GM12878 (cell line): ENCODE data around the gene TPT1. TPM values are rescaled to one million over a fixed set of nuclear protein-coding genes. Genes with fewer than 3 reads are reported as not detected.

Source experiments
- ATAC-seq: fragments of 200-7000 bp; cut with Tn5 transposase; 3 replicates; pipeline ENCODE4 v1.9.1; 2020; ENCODE audit warnings: mild to moderate bottlenecking, moderate library complexity
- BruUV-seq: library from RNA; stranded (reverse); fragments of 400-500 nt; replicated peaks from 2 replicates; lab custom pipeline; 2021; lab: Mats Ljungman, UMichigan
- CTCF ChIA-PET: fragments of 300-600 bp; sonication (Branson Sonifier 250); formaldehyde crosslinking; extraction: SDS; loops from one replicate; lab custom pipeline; 2021; ENCODE audit warnings: inconsistent platforms; lab: Yijun Ruan, JAX
- POLR2A ChIA-PET: fragments of 350-600 bp; formaldehyde crosslinking; extraction: SDS; loops from one replicate; lab custom pipeline; 2021; ENCODE audit warnings: inconsistent platforms; lab: Charles Lee
- RAD21 ChIA-PET: fragments of 300-600 bp; sonication (Branson Sonifier 250); formaldehyde crosslinking; loops from one replicate; lab custom pipeline; 2023; ENCODE audit warnings: antibody characterized with exemption; ENCODE audit not compliant: unreplicated experiment; lab: Charles Lee
- SMC1A ChIA-PET: fragments of 300-600 bp; sonication (Branson Sonifier 250); formaldehyde crosslinking; loops from one replicate; lab custom pipeline; 2023; ENCODE audit not compliant: unreplicated experiment, uncharacterized antibody; lab: Charles Lee
- DNase-seq: peaks from one replicate; pipeline ENCODE4 v3.0.0-alpha.2; 2011; ENCODE audit warnings: low read depth, low spot score
- FAIRE-seq: peaks from 3 replicates; lab custom pipeline; 2011; peaks lifted over from hg19 to GRCh38; lab: Jason Lieb, UNC
- H2AFZ ChIP-seq: 2 replicates; pipeline ENCODE4 v1.6.0; 2011; ENCODE audit warnings: low read depth, low read length, control low read depth; ENCODE audit not compliant: control insufficient read depth
- H3K27ac ChIP-seq: 2 replicates; pipeline ENCODE4 v1.5.1; 2011; ENCODE audit warnings: control low read depth; ENCODE audit not compliant: control insufficient read depth, insufficient read depth
- H3K27me3 ChIP-seq, 2 experiments: replicated peaks in 1 of 2; 2 replicates each; pipeline versions ENCODE4 v1.6.0 to v1.6.1; 2011; ENCODE audit warnings: low read length in 1 of 2; ENCODE audit not compliant: control insufficient read depth in 2 of 2, insufficient read depth in 2 of 2
- H3K36me3 ChIP-seq, 2 experiments: 2 replicates each; pipeline ENCODE4 v1.5.1; 2011; ENCODE audit warnings: low read length in 1 of 2; ENCODE audit not compliant: control insufficient read depth in 2 of 2, insufficient read depth in 2 of 2
- H3K4me1 ChIP-seq: 2 replicates; pipeline ENCODE4 v1.6.1; 2011; ENCODE audit warnings: mild to moderate bottlenecking, low read length, moderate library complexity, mixed read lengths; ENCODE audit not compliant: control insufficient read depth, insufficient read depth
- H3K4me2 ChIP-seq: 2 replicates; pipeline ENCODE4 v1.6.0; 2011; ENCODE audit warnings: control low read depth; ENCODE audit not compliant: control insufficient read depth, insufficient read depth
- H3K4me3 ChIP-seq: fragments of 200-600 bp; sonication (generic); 2 replicates; pipeline ENCODE4 v1.5.1; 2016
- H3K79me2 ChIP-seq: 2 replicates; pipeline ENCODE4 v1.6.0; 2011; ENCODE audit warnings: low read length; ENCODE audit not compliant: control insufficient read depth, insufficient read depth
- H3K9ac ChIP-seq: 2 replicates; pipeline ENCODE4 v1.8.0; 2011; ENCODE audit warnings: low read length, control low read depth, mixed read lengths; ENCODE audit not compliant: control insufficient read depth, insufficient read depth
- H3K9me3 ChIP-seq: replicated peaks from 3 replicates; pipeline ENCODE4 v1.5.1; 2011; ENCODE audit warnings: mild to moderate bottlenecking, low read length; ENCODE audit not compliant: control insufficient read depth, insufficient read depth
- H4K20me1 ChIP-seq: 2 replicates; pipeline ENCODE4 v1.6.0; 2011; ENCODE audit not compliant: control insufficient read depth, insufficient read depth
- BCLAF1 ChIP-seq: fragments of 450-650 bp; IDR thresholded peaks from 2 replicates; pipeline ENCODE4 v1.6.1; 2017; ENCODE audit warnings: antibody characterized with exemption, mild to moderate bottlenecking, moderate library complexity
- BRCA1 ChIP-seq: IDR thresholded peaks from 2 replicates; pipeline ENCODE4 v1.6.1; 2011; ENCODE audit warnings: low read depth, low read length, improper control_type of control experiment
- CHD4 ChIP-seq: fragments of 200-600 bp; sonication (generic); IDR thresholded peaks from 2 replicates; pipeline ENCODE4 v1.6.1; 2016; ENCODE audit warnings: mild to moderate bottlenecking
- FOXM1 ChIP-seq: IDR thresholded peaks from 2 replicates; pipeline ENCODE4 v1.6.1; 2012; ENCODE audit warnings: low read depth, mild to moderate bottlenecking, inconsistent platforms, low read length, moderate library complexity
- NBN ChIP-seq: fragments of 450-650 bp; IDR thresholded peaks from 2 replicates; pipeline ENCODE4 v1.6.1; 2016
- POLR2A ChIP-seq: IDR thresholded peaks from 2 replicates; pipeline ENCODE4 v1.6.1; 2011; ENCODE audit warnings: low read depth, mild to moderate bottlenecking, low read length
- POLR2AphosphoS2 ChIP-seq: IDR thresholded peaks from 2 replicates; pipeline ENCODE4 v1.6.1; 2011; ENCODE audit warnings: low read depth, mild to moderate bottlenecking, low read length, improper control_type of control experiment, moderate library complexity
- SMARCA5 ChIP-seq: fragments of 450-650 bp; IDR thresholded peaks from 2 replicates; pipeline ENCODE4 v1.6.1; 2017; ENCODE audit warnings: mild to moderate bottlenecking
- YY1 ChIP-seq: IDR thresholded peaks from 2 replicates; pipeline ENCODE4 v1.6.1; 2011; ENCODE audit warnings: low read depth, mild to moderate bottlenecking, low read length
- WGBS: methylation state at CpG from one replicate; pipeline ENCODE4 v1.1.6; 2016; ENCODE audit warnings: low lambda C conversion rate; ENCODE audit not compliant: insufficient replicate concordance, insufficient coverage; ENCODE audit errors: missing lambda C conversion rate; 5-methylcytosine and 5-hydroxymethylcytosine counted together
- in situ Hi-C: fragments of 300-500 bp; cut with MboI; formaldehyde crosslinking; loops from 9 replicates; pipeline ENCODE4 v1.14.3; 2018; ENCODE audit warnings: mixed read lengths
- intact Hi-C: fragments of 100-400 bp; cut with micrococcal nuclease; formaldehyde crosslinking; loops from one replicate; pipeline ENCODE4 v1.14.2; 2022; ENCODE audit not compliant: unreplicated experiment
- polyA plus RNA-seq, 11 experiments: library from polyadenylated mRNA; depleted of rRNA in 4 of 11; unstranded in 6 of 11; stranded (reverse) in 5 of 11; fragments of >200 nt; fragmentation: Nextera tagmentation in 4 of 11; fragmentation: Illumina TruSeq in 1 of 11; extraction: Ambion mirVana in 4 of 11; extraction: Trizol in 1 of 11; gene quantifications; 1 replicate in 1 of 11; 2 replicates in 10 of 11; pipeline versions ENCODE4 v1.2.1 to v1.2.3, GENCODE V29; 2011 to 2016; ENCODE audit warnings: inconsistent platforms in 2 of 11, missing spikeins in 2 of 11, low read depth in 1 of 11
- total RNA-seq, 4 experiments: library from RNA; depleted of rRNA in 3 of 4; stranded (reverse); fragments of >200 nt in 3 of 4; fragmentation: Illumina TruSeq in 1 of 4; extraction: Trizol in 1 of 4; gene quantifications; 2 replicates each; pipeline versions ENCODE4 v1.2.1 to v1.2.3, GENCODE V29; 2013 to 2021
- TF ChIP-seq, protein P1 (sequence below): IDR thresholded peaks from 2 replicates; pipeline ENCODE4 v1.6.1; 2011; ENCODE audit warnings: borderline replicate concordance, low read depth, mild to moderate bottlenecking, moderate library complexity, mixed read lengths, low read length; ENCODE audit not compliant: insufficient read depth; ENCODE audit errors: extremely low read length
- TF ChIP-seq, protein P2 (sequence below): fragments of 450-650 bp; IDR thresholded peaks from 2 replicates; pipeline ENCODE4 v1.6.1; 2017; ENCODE audit warnings: mild to moderate bottlenecking, low read depth, inconsistent platforms; ENCODE audit not compliant: poor library complexity, severe bottlenecking
- TF ChIP-seq, protein P3 (sequence below): fragments of 450-650 bp; IDR thresholded peaks from 2 replicates; pipeline ENCODE4 v1.6.1; 2017; ENCODE audit warnings: low read depth, mild to moderate bottlenecking, moderate library complexity

Gene TPT1
- total and polyA plus RNA-seq, 10 of the 15 experiments (the other 5 are each of a cell fraction or from before 2014, with no cell fraction given) = 1,038 to 5,925 (median 2,336) TPM

GRCh38 chr13:45298206-45298505 is 42.8 kb downstream of the TPT1 start:
- ATAC-seq (no peak; the same call in 2 of the 3 replicates), DNase-seq (no peak), FAIRE-seq (no peak)
- Histone ChIP-seq H3K9me3 (no peaks in the 10 kb centered on the region), H3K27ac (no peak overlapping the region), H3K9ac (no peak overlapping the region), H3K27me3 (no peaks in the 10 kb centered on the region), H4K20me1 (no peaks in the 10 kb centered on the region), H3K4me1 (no peaks in the 10 kb centered on the region; the same call in 1 of the 2 replicates), H3K4me2 (no peak overlapping the region), H3K4me3 (no peak overlapping the region), H3K79me2 (no peaks in the 10 kb centered on the region), H2AFZ (no peak overlapping the region), H3K36me3 (no peaks in the 10 kb centered on the region)
- TF ChIP-seq POLR2A (no peak), NBN (no peak), SMARCA5 (no peak), CHD4 (no peak), FOXM1 (no peak), BRCA1 (no peak), BCLAF1 (no peak), YY1 (no peak), POLR2AphosphoS2 (no peak)
- TF ChIP-seq, protein P1, sequence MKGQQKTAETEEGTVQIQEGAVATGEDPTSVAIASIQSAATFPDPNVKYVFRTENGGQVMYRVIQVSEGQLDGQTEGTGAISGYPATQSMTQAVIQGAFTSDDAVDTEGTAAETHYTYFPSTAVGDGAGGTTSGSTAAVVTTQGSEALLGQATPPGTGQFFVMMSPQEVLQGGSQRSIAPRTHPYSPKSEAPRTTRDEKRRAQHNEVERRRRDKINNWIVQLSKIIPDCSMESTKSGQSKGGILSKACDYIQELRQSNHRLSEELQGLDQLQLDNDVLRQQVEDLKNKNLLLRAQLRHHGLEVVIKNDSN = no peak
- TF ChIP-seq, protein P2, sequence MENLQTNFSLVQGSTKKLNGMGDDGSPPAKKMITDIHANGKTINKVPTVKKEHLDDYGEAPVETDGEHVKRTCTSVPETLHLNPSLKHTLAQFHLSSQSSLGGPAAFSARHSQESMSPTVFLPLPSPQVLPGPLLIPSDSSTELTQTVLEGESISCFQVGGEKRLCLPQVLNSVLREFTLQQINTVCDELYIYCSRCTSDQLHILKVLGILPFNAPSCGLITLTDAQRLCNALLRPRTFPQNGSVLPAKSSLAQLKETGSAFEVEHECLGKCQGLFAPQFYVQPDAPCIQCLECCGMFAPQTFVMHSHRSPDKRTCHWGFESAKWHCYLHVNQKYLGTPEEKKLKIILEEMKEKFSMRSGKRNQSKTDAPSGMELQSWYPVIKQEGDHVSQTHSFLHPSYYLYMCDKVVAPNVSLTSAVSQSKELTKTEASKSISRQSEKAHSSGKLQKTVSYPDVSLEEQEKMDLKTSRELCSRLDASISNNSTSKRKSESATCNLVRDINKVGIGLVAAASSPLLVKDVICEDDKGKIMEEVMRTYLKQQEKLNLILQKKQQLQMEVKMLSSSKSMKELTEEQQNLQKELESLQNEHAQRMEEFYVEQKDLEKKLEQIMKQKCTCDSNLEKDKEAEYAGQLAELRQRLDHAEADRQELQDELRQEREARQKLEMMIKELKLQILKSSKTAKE = no peak
- TF ChIP-seq, protein P3, sequence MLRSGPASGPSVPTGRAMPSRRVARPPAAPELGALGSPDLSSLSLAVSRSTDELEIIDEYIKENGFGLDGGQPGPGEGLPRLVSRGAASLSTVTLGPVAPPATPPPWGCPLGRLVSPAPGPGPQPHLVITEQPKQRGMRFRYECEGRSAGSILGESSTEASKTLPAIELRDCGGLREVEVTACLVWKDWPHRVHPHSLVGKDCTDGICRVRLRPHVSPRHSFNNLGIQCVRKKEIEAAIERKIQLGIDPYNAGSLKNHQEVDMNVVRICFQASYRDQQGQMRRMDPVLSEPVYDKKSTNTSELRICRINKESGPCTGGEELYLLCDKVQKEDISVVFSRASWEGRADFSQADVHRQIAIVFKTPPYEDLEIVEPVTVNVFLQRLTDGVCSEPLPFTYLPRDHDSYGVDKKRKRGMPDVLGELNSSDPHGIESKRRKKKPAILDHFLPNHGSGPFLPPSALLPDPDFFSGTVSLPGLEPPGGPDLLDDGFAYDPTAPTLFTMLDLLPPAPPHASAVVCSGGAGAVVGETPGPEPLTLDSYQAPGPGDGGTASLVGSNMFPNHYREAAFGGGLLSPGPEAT = no peak
- BruUV-seq = no TSS peak
- ChIA-PET POLR2A (no interaction called here), CTCF (interaction anchor here (0.7 to 1.4 kb wide), 3 partner anchors 11 to 252 kb away, joined by 3 to 8 read pairs (median 4); no protein-coding TSS in a partner anchor), RAD21 (interaction anchor here (0.6 to 2.3 kb wide), 6 partner anchors 11 to 251 kb away, joined by 3 to 8 read pairs (median 4); no protein-coding TSS in a partner anchor), SMC1A (interaction anchor here (1.0 to 1.8 kb wide), 3 partner anchors 11 to 251 kb away, joined by 3 to 9 read pairs (median 4); no protein-coding TSS in a partner anchor)
- intact Hi-C loops (no loop called here), in situ Hi-C loops (no loop called here)
- WGBS = 43% methylated on average over 2 of the region's 2 CpGs
